OCI-LY1 (cell line): Measurements from ENCODE around the gene LANCL2.
"Not testable (repeated sequence)": the region's sequence is repeated elsewhere in the genome, so short reads cannot be mapped to it uniquely, and the experiment has no call there.

Experiments
- H2AFZ ChIP-seq: fragments of 200-600 bp; sonication (generic), shearing (Covaris generic); 2 replicates; pipeline ENCODE4 v1.6.0; 2014; ENCODE audit warnings: antibody characterized with exemption, mild to moderate bottlenecking, low read length
- H3F3A ChIP-seq: fragments of 200-600 bp; sonication (generic), shearing (Covaris generic); 2 replicates; pipeline ENCODE4 v1.6.0; 2014; ENCODE audit warnings: mild to moderate bottlenecking, antibody characterized with exemption, low read length, moderate library complexity; ENCODE audit not compliant: insufficient read depth
- H3K27ac ChIP-seq: fragments of 200-600 bp; sonication (generic); 2 replicates; pipeline ENCODE4 v1.5.1; 2014; ENCODE audit warnings: low read length, mixed run types, mild to moderate bottlenecking, low read depth; ENCODE audit not compliant: poor library complexity, severe bottlenecking
- H3K27me3 ChIP-seq: fragments of 200-600 bp; sonication (generic); 2 replicates; pipeline ENCODE4 v1.6.0; 2014; ENCODE audit warnings: antibody characterized with exemption, mild to moderate bottlenecking, low read length, moderate library complexity; ENCODE audit not compliant: insufficient read depth
- H3K36me3 ChIP-seq: fragments of 200-600 bp; sonication (generic); 2 replicates; pipeline ENCODE4 v1.6.1; 2014; ENCODE audit warnings: mild to moderate bottlenecking, antibody characterized with exemption, low read length, moderate library complexity, mixed read lengths; ENCODE audit not compliant: insufficient read depth
- H3K4me1 ChIP-seq: fragments of 200-600 bp; sonication (generic); 2 replicates; pipeline ENCODE4 v1.5.1; 2014; ENCODE audit warnings: mild to moderate bottlenecking, low read length, moderate library complexity; ENCODE audit not compliant: insufficient read depth, severe bottlenecking
- H3K4me2 ChIP-seq: fragments of 200-600 bp; sonication (generic), shearing (Covaris generic); 2 replicates; pipeline ENCODE4 v1.6.1; 2014; ENCODE audit warnings: low read length
- H3K4me3 ChIP-seq: fragments of 200-600 bp; sonication (generic); 2 replicates; pipeline ENCODE4 v1.5.1; 2014; ENCODE audit warnings: low read length, low read depth, mild to moderate bottlenecking, mixed read lengths; ENCODE audit not compliant: poor library complexity, severe bottlenecking
- H3K79me2 ChIP-seq: fragments of 200-600 bp; shearing (Covaris generic); 2 replicates; pipeline ENCODE4 v1.6.1; 2016; ENCODE audit warnings: mixed run types, low read length, mixed read lengths; ENCODE audit not compliant: insufficient read depth
- H3K9ac ChIP-seq: fragments of 200-600 bp; sonication (generic), shearing (Covaris generic); 2 replicates; pipeline ENCODE4 v1.6.1; 2014; ENCODE audit warnings: mild to moderate bottlenecking, low read length, mixed read lengths
- H3K9me2 ChIP-seq: fragments of 200-600 bp; sonication (generic), shearing (Covaris generic); 2 replicates; pipeline ENCODE4 v1.6.1; 2014; ENCODE audit warnings: low read depth, mild to moderate bottlenecking, low read length, mixed read lengths
- H3K9me3 ChIP-seq: fragments of 200-600 bp; shearing (Covaris generic); 2 replicates; pipeline ENCODE4 v1.6.1; 2014; ENCODE audit warnings: low read length, mixed read lengths
- H4K20me1 ChIP-seq: fragments of 200-600 bp; sonication (generic), shearing (Covaris generic); 2 replicates; pipeline ENCODE4 v1.6.0; 2016; ENCODE audit warnings: mild to moderate bottlenecking, low read length; ENCODE audit not compliant: insufficient read depth
- CTCF ChIP-seq: fragments of 200-600 bp; sonication (generic), shearing (Covaris generic); IDR thresholded peaks from 2 replicates; pipeline ENCODE4 v1.5.1; 2017; ENCODE audit warnings: mild to moderate bottlenecking, antibody characterized with exemption, low read length, moderate library complexity, mixed read lengths
- EZH2 ChIP-seq: fragments of 200-600 bp; sonication (generic), shearing (Covaris generic); IDR thresholded peaks from 2 replicates; pipeline ENCODE4 v1.8.0; 2017; ENCODE audit warnings: borderline replicate concordance, mixed run types, mild to moderate bottlenecking, antibody characterized with exemption, low read length, moderate library complexity, mixed read lengths

Gene LANCL2

GRCh38 chr7:55413442-55413841 is 48.3 kb downstream of the LANCL2 start:
- Histone ChIP-seq H3F3A (no peaks in the 10 kb centered on the region), H3K79me2 (no peaks in the 10 kb centered on the region), H3K27me3 (no peaks in the 10 kb centered on the region)

DNA sequence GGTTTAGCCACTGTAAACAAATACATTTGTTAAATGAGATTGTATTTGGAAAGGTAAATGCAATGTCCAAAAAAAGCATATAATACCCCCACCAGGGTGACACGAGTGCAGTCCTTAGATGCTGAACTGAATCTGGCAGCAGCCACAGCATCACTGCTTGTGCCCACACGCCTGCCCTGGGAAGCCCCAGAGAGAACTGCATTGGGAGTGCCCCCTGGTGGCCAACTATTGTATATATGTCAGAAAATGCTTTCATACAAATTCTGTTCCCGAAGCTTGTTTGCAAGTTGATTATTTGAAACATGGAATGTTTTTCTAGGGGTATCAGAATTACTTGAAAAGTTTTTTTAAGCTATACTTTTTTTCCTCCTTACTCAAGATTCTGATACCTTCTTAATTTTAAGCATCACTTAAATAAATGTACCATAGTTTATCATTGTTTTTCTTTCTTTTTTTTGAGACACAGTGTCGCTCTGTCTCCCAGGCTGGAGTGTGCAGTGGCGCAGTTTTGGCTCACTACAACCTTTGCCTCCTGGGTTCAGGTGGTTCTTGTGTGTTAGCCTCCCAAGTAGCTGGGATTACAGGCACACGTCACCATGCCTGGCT is 50.1 kb downstream of the LANCL2 start:
- Histone ChIP-seq H2AFZ (no peak overlapping the region), H3K9me3 (no peaks in the 10 kb centered on the region), H3K4me3 (no peak overlapping the region), H3K27me3 (no peaks in the 10 kb centered on the region), H3K9me2 (no peaks in the 10 kb centered on the region), H3K79me2 (no peaks in the 10 kb centered on the region), H3K27ac (no peak overlapping the region), H3K4me1 (no peaks in the 10 kb centered on the region), H4K20me1 (no peaks in the 10 kb centered on the region), H3K36me3 (peaks cover 10% of the 10 kb centered on the region; the same call in 1 of the 2 replicates), H3F3A (no peaks in the 10 kb centered on the region), H3K9ac (no peak overlapping the region), H3K4me2 (no peak overlapping the region)
- TF ChIP-seq EZH2 (no peak), CTCF (peak; percentile 92)

More at GRCh38 chr7:55413442-55413841, 48.3 kb downstream of the LANCL2 start:
- Histone ChIP-seq H3K27ac (no peak overlapping the region), H3K9me2 (no peaks in the 10 kb centered on the region), H2AFZ (no peak overlapping the region), H4K20me1 (no peaks in the 10 kb centered on the region), H3K9me3 (no peaks in the 10 kb centered on the region), H3K4me1 (no peaks in the 10 kb centered on the region), H3K4me2 (no peak overlapping the region), H3K36me3 (peaks cover 10% of the 10 kb centered on the region; the same call in 1 of the 2 replicates), H3K4me3 (no peak overlapping the region), H3K9ac (no peak overlapping the region)
- TF ChIP-seq CTCF = no peak
- no peak for TF ChIP-seq EZH2

DNA sequence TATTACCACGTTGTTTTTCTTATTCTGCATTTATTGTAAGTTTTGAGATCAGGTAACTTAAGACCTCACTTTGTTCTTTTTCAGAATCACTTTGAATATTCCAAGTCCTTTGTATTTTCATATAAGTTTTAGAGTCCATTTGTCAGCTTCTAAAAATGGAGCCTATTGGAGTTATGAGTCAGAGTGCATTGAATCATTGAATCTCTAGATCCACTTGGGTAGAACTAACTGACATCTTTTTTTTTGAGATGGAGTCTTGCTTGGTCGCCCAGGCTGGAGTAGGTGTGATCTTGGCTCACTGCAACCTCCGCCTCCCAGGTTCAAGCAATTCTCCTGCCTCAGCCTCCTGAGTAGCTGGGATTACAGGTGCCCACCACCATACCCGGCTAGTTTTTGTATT is 52.3 kb downstream of the LANCL2 start:
- H3K79me2 ChIP-seq, H3K9me3 ChIP-seq, H3K4me2 ChIP-seq, H3K27me3 ChIP-seq, H3K4me1 ChIP-seq, H3F3A ChIP-seq, H2AFZ ChIP-seq, H3K9ac ChIP-seq, H3K36me3 ChIP-seq, H4K20me1 ChIP-seq, H3K4me3 ChIP-seq, H3K9me2 ChIP-seq, H3K27ac ChIP-seq: not testable (repeated sequence)

DNA sequence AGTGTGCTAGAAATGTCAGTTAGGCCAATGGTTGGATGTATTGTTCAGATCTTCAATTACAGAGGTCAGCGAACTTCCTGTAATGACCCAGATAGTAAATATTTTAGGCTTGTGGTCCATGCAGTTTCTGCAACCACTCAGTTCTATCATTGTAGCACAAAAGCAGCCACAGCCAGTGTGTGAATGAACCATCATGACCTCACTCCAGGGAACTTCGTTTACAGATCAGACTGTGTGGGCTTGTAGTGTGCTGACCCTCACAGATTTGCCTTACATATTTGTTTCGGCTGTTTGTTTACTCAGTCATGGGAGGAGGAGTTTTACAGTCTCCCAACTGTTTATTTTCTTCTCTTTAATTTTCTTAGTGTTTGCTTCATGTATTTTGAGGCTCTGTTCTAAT is 55.4 kb downstream of the LANCL2 start:
- no peak overlapping the region for H3K4me2 ChIP-seq

More for the DNA sequence above, 55.4 kb downstream of the LANCL2 start:
- peaks cover 5% of the 10 kb centered on the region; the same call in 1 of the 2 replicates for H3K36me3 ChIP-seq
- no peak for TF ChIP-seq EZH2
- no peak for TF ChIP-seq CTCF
- H3K9ac ChIP-seq = no peak overlapping the region
- no peaks in the 10 kb centered on the region for H4K20me1 ChIP-seq
- H3K27me3 ChIP-seq = no peaks in the 10 kb centered on the region
- no peak overlapping the region for H3K27ac ChIP-seq
- no peak overlapping the region for H3K4me3 ChIP-seq
- H3K4me1 ChIP-seq = no peaks in the 10 kb centered on the region
- no peaks in the 10 kb centered on the region for H3F3A ChIP-seq
- no peaks in the 10 kb centered on the region for H3K9me3 ChIP-seq
- no peaks in the 10 kb centered on the region for H3K79me2 ChIP-seq
- no peak overlapping the region for H2AFZ ChIP-seq
- no peaks in the 10 kb centered on the region for H3K9me2 ChIP-seq
